Stomach smooth muscle (tissue), 2 donors: ENCODE data around the gene COTL1.
"Not testable (repeated sequence)": the region's sequence is repeated elsewhere in the genome, so short reads cannot be mapped to it uniquely, and the experiment has no call there.

Source experiments
- H3K27ac ChIP-seq: one replicate; pipeline ENCODE4 v1.7.0; 2013; ENCODE audit warnings: mild to moderate bottlenecking, low read length, inconsistent platforms
- H3K27me3 ChIP-seq, 2 donors: one replicate each; pipeline ENCODE4 v1.7.0; 2013; ENCODE audit warnings: low read length in 2 of 2; ENCODE audit not compliant: insufficient read depth in 2 of 2, control insufficient read depth in 1 of 2
- H3K36me3 ChIP-seq, 2 donors: one replicate each; pipeline ENCODE4 v1.7.0; 2013; ENCODE audit warnings: low read length in 2 of 2; ENCODE audit not compliant: control insufficient read depth in 2 of 2, insufficient read depth in 2 of 2
- H3K4me1 ChIP-seq: one replicate; pipeline ENCODE4 v1.7.0; 2013; ENCODE audit warnings: low read length; ENCODE audit not compliant: control insufficient read depth, insufficient read depth
- H3K4me3 ChIP-seq, 2 donors: one replicate each; pipeline ENCODE4 v1.7.0; 2013; ENCODE audit warnings: low read length in 2 of 2
- H3K9ac ChIP-seq, 2 donors: one replicate each; pipeline ENCODE4 v1.7.0; 2013; ENCODE audit warnings: low read length in 2 of 2, mild to moderate bottlenecking in 1 of 2
- H3K9me3 ChIP-seq, 2 donors: one replicate each; pipeline ENCODE4 v1.7.0; 2013; ENCODE audit warnings: low read length in 2 of 2; ENCODE audit not compliant: control insufficient read depth in 2 of 2
- donor health status: healthy.
- donor health status: Pancreatic carcinoma.

The COTL1 gene

GRCh38 chr16:84560269-84560668 is 57.6 kb downstream of the COTL1 start:
- H3K36me3 ChIP-seq = no peaks in the 10 kb centered on the region
- H3K4me1 ChIP-seq = no peaks in the 10 kb centered on the region
- H3K9ac ChIP-seq = no peak overlapping the region
- no peaks in the 10 kb centered on the region for H3K9me3 ChIP-seq
- peaks cover 0 to 10% of the 10 kb centered on the region in 2 donors for H3K27me3 ChIP-seq
- no peak overlapping the region for H3K4me3 ChIP-seq
- H3K27ac ChIP-seq = no peak overlapping the region

GRCh38 chr16:84559311-84559932 is 58.5 kb downstream of the COTL1 start:
- H3K4me1 ChIP-seq = no peaks in the 10 kb centered on the region
- H3K9ac ChIP-seq = no peak overlapping the region
- H3K9me3 ChIP-seq = no peaks in the 10 kb centered on the region
- no peak overlapping the region for H3K4me3 ChIP-seq
- H3K27ac ChIP-seq = no peak overlapping the region
- no peaks in the 10 kb centered on the region for H3K36me3 ChIP-seq
- H3K27me3 ChIP-seq = peaks cover 0 to 10% of the 10 kb centered on the region in 2 donors

GRCh38 chr16:84558850-84559249 is 59.0 kb downstream of the COTL1 start:
- not testable (repeated sequence) for H3K9me3 ChIP-seq, H3K36me3 ChIP-seq, H3K4me1 ChIP-seq, H3K9ac ChIP-seq, H3K27ac ChIP-seq, H3K4me3 ChIP-seq, H3K27me3 ChIP-seq

- Histone ChIP-seq H3K4me3 (no peak overlapping the region), H3K9ac (no peak overlapping the region), H3K27ac (no peak overlapping the region), H3K4me1 (no peaks in the 10 kb centered on the region), H3K27me3 (peaks cover 0 to 12% of the 10 kb centered on the region in 2 donors), H3K36me3 (no peaks in the 10 kb centered on the region), H3K9me3 (no peaks in the 10 kb centered on the region)
Measured at GRCh38 chr16:84557504-84557903, 60.4 kb downstream of the COTL1 start.

- no peaks in the 10 kb centered on the region for H3K36me3 ChIP-seq
- no peak overlapping the region for H3K9ac ChIP-seq
- no peaks in the 10 kb centered on the region for H3K4me1 ChIP-seq
- no peaks in the 10 kb centered on the region for H3K9me3 ChIP-seq
- no peak overlapping the region for H3K4me3 ChIP-seq
- peaks cover 0 to 12% of the 10 kb centered on the region in 2 donors for H3K27me3 ChIP-seq
- H3K27ac ChIP-seq = no peak overlapping the region
Measured at GRCh38 chr16:84557059-84557458, 60.8 kb downstream of the COTL1 start.

- no peaks in the 10 kb centered on the region for H3K4me1 ChIP-seq
Measured at GRCh38 chr16:84555418-84556196, 62.3 kb downstream of the COTL1 start.

GRCh38 chr16:84554627-84555328 is 63.1 kb downstream of the COTL1 start:
- no peak overlapping the region for H3K27ac ChIP-seq

More at GRCh38 chr16:84555418-84556196, 62.3 kb downstream of the COTL1 start:
- Histone ChIP-seq H3K36me3 (no peaks in the 10 kb centered on the region), H3K9ac (no peak overlapping the region), H3K9me3 (no peaks in the 10 kb centered on the region), H3K4me3 (no peak overlapping the region), H3K27ac (no peak overlapping the region), H3K27me3 (peaks cover 0 to 12% of the 10 kb centered on the region in 2 donors)

GRCh38 chr16:84553873-84554399 is 63.9 kb downstream of the COTL1 start:
- H3K27ac ChIP-seq = no peak overlapping the region
- H3K9me3 ChIP-seq = no peaks in the 10 kb centered on the region
- H3K4me1 ChIP-seq = no peaks in the 10 kb centered on the region
- H3K9ac ChIP-seq = no peak overlapping the region
- H3K36me3 ChIP-seq = no peaks in the 10 kb centered on the region
- H3K4me3 ChIP-seq = no peak overlapping the region
- peaks cover 0 to 6% of the 10 kb centered on the region in 2 donors for H3K27me3 ChIP-seq

More at GRCh38 chr16:84554627-84555328, 63.1 kb downstream of the COTL1 start:
- H3K27me3 ChIP-seq = peaks cover 0 to 12% of the 10 kb centered on the region in 2 donors
- H3K36me3 ChIP-seq = no peaks in the 10 kb centered on the region
- no peak overlapping the region for H3K4me3 ChIP-seq
- H3K4me1 ChIP-seq = no peaks in the 10 kb centered on the region
- H3K9ac ChIP-seq = no peak overlapping the region
- no peaks in the 10 kb centered on the region for H3K9me3 ChIP-seq

GRCh38 chr16:84552135-84552534 is 65.7 kb downstream of the COTL1 start:
- Histone ChIP-seq H3K4me1 (no peaks in the 10 kb centered on the region), H3K9ac (no peak overlapping the region), H3K36me3 (no peaks in the 10 kb centered on the region), H3K9me3 (no peaks in the 10 kb centered on the region), H3K27ac (no peak overlapping the region), H3K27me3 (peaks cover 0 to 5% of the 10 kb centered on the region in 2 donors), H3K4me3 (no peak overlapping the region)

- Histone ChIP-seq H3K9ac (no peak overlapping the region), H3K27ac (no peak overlapping the region), H3K36me3 (no peaks in the 10 kb centered on the region), H3K4me3 (no peak overlapping the region), H3K4me1 (no peaks in the 10 kb centered on the region), H3K9me3 (no peaks in the 10 kb centered on the region), H3K27me3 (peaks cover 0 to 2% of the 10 kb centered on the region in 2 donors)
Measured at GRCh38 chr16:84550096-84550495, 67.8 kb downstream of the COTL1 start.
